ENCODE results near the gene SPRYD4.
A peak's percentile ranks its signal among the peaks of the same experiment; 100 is the strongest.
"Not testable (repeated sequence)": the region's sequence is repeated elsewhere in the genome, so short reads cannot be mapped to it uniquely, and the experiment has no call there.

The SPRYD4 gene

GRCh38 chr12:56468216-56469006, at the start of gene SPRYD4:
SPRYD4 (plus strand) TSS chr12:56468578; CDS start chr12:56468592, 14 bp downstream.
- DNase-seq: peak; percentile 77

- DNase-seq: no peak
These were observed 48.0 kb upstream of the SPRYD4 start for GRCh38 chr12:56420411-56420810.

- DNase-seq: no peak
These were observed 43.2 kb upstream of the SPRYD4 start for GRCh38 chr12:56425193-56425592.

- DNase-seq: no peak
These were observed 42.4 kb upstream of the SPRYD4 start for GRCh38 chr12:56425940-56426438.

GRCh38 chr12:56431288-56431687, 37.1 kb upstream of the SPRYD4 start:
- no peak for DNase-seq

- DNase-seq: no peak
These were observed 36.5 kb upstream of the SPRYD4 start for GRCh38 chr12:56431850-56432249.

- DNase-seq: no peak
These were observed 33.5 kb upstream of the SPRYD4 start for GRCh38 chr12:56434828-56435227.

GRCh38 chr12:56437430-56438176, 30.8 kb upstream of the SPRYD4 start:
- no peak for DNase-seq

GRCh38 chr12:56443208-56443607, 25.2 kb upstream of the SPRYD4 start:
- DNase-seq: not testable (repeated sequence)

- DNase-seq: peak; percentile 89
These were observed 19.3 kb upstream of the SPRYD4 start, which contains the start of gene TIMELESS for GRCh38 chr12:56448860-56449621. TIMELESS (minus strand) TSS chr12:56449426; CDS start chr12:56434170, 15,256 bp downstream.

GRCh38 chr12:56449622-56449984, 18.8 kb upstream of the SPRYD4 start:
- DNase-seq: no peak

- no peak for DNase-seq
These were observed 18.1 kb upstream of the SPRYD4 start for GRCh38 chr12:56450241-56450640.

GRCh38 chr12:56451147-56451546, 17.2 kb upstream of the SPRYD4 start:
- no peak for DNase-seq

- DNase-seq: no peak
These were observed 13.8 kb upstream of the SPRYD4 start, which contains the start of gene MIP for GRCh38 chr12:56454557-56454956. MIP (minus strand) TSS chr12:56454657; CDS start chr12:56454613, 44 bp downstream.

- DNase-seq: no peak
These were observed 10.6 kb upstream of the SPRYD4 start for GRCh38 chr12:56457817-56458216.

- no peak for DNase-seq
These were observed 6.9 kb upstream of the SPRYD4 start for GRCh38 chr12:56461235-56462159.

GRCh38 chr12:56462565-56462964, 5.8 kb upstream of the SPRYD4 start:
- no peak for DNase-seq

- no peak for DNase-seq
These were observed 891 bp downstream of the SPRYD4 start for GRCh38 chr12:56469007-56469930.

- no peak for DNase-seq
These were observed 6.0 kb downstream of the SPRYD4 start for GRCh38 chr12:56474389-56474788.

- DNase-seq: no peak
These were observed 7.8 kb downstream of the SPRYD4 start for GRCh38 chr12:56476143-56476542.

- no peak for DNase-seq
These were observed 8.6 kb downstream of the SPRYD4 start for GRCh38 chr12:56476972-56477432.

Measured in 8988T (cell line).